GM21576 (cell line): Measurements from ENCODE around the gene RAB8B.

Experiments
- ATAC-seq: cut with Tn5 transposase; IDR thresholded peaks from one replicate; pipeline ENCODE4 v1.9.1; 2021; ENCODE audit warnings: mild to moderate bottlenecking, moderate library complexity; ENCODE audit not compliant: unreplicated experiment

RAB8B gene

DNA sequence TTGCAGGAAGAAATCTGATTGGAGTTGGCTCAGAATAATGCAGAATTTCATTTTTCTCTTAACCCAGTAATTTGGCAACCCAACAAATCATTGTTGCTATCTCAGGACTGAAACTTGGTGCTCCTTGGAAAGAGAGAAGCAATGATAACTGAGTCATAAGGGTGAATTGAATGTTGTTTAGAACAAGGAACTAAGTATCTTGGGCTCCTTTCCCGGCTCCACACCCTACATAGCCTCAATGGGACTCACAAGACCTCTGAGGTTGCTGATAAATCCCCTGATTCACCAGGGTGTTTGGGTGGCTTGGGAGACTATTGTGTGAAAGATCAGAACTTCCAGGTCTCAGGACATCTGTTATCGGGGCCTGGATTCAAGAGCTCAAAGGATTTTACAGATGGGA, 7.8 kb upstream of the RAB8B start:
- ATAC-seq = no peak

DNA sequence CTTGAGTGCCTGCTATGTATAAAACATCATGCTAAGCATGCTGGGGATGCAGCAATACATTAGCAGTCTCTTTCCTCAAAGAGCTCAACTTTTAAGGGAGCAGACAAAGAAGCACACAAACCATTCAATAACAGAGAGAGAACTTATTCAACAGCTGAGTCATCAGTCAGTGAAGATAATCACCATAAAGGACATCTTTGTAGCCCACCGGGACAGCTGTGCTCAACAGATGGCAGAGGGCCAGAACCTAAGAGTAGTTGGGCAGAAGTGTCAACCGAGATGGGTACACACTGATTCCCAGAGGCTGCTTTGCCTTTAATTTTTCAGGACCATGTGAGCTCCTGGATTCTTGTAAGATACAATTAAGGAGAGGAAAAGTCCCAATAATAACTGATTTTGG, 4.2 kb upstream of the RAB8B start:
- ATAC-seq = no peak

DNA sequence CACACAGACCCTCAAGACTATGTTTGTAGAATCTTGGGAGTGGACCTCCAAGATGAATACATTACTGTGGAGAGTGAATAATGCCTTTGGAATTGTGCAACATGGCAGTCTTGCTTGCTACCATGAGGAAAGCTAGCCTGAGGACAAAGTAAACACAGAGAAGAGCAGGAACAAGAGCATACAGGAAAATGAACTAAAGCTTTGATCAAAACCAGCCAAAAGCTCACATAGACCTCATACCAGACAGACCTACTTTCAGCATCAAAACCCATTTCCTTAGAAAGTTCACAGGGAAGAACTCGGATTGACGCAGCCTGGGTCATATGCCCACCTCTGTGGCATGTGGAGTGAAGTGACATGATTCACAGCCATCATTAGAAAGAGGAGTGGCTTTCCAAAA, 3.3 kb upstream of the RAB8B start:
- no peak for ATAC-seq

DNA sequence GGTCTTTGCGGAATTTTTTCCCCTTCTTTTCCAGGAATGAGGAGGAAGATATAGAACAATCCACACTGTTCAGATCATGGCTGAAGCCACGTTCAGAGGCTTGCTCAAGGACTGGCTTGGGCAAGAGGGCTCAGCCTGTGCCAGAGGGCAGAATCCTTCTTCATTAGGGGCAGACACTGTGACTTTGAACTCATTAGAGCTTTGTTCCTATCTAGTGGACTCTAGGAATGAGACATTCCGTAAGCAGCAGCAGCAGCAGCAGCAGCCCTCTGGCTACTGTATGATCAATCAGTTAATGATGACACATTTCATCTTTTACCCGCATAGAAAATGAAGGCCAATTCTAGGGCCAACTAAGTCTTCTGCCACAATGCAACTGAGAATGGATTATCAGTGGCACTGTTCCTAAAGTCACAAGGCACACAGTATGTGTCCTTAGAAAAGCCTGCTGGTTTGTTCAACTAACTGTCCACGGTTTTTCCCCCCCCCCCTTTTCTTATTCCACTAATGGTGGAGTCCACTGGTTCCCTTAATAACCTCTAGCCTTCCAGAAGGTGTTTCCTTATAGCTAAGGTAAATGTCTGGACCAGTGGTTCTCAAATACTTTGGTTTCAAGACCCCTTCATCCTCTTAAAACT, 1.7 kb upstream of the RAB8B start:
- ATAC-seq = no peak

DNA sequence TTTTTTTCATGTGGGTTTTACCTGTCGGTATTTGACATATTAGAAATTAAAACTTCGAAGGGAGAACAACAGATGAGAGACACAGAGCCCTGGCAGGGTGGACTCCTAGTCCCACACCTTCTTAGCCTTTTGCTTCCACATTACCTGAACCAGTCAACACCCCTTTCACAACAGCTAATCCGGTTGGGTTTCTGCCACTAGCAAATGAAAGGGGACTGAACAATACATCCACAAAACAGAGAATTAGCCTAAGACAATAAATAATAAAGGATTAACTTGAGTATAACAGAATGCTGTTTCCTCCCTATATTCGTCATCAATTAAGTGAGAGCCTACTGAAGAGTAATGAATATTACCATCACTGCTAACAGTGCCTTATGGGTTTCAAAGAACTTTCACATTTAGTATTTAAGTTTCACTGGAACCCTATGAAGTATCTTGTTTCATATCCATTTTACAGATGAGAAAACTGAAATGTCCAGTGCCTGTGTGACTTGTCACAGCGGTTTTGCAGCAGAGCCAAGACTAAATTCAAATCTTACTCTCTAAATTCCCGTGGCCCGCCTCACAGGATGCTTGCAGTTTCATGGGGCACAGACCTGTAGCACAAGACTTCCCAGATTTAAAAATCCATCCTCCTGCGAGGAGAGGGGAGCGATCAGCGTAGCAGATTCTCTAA, 1.0 kb upstream of the RAB8B start:
- no peak for ATAC-seq

DNA sequence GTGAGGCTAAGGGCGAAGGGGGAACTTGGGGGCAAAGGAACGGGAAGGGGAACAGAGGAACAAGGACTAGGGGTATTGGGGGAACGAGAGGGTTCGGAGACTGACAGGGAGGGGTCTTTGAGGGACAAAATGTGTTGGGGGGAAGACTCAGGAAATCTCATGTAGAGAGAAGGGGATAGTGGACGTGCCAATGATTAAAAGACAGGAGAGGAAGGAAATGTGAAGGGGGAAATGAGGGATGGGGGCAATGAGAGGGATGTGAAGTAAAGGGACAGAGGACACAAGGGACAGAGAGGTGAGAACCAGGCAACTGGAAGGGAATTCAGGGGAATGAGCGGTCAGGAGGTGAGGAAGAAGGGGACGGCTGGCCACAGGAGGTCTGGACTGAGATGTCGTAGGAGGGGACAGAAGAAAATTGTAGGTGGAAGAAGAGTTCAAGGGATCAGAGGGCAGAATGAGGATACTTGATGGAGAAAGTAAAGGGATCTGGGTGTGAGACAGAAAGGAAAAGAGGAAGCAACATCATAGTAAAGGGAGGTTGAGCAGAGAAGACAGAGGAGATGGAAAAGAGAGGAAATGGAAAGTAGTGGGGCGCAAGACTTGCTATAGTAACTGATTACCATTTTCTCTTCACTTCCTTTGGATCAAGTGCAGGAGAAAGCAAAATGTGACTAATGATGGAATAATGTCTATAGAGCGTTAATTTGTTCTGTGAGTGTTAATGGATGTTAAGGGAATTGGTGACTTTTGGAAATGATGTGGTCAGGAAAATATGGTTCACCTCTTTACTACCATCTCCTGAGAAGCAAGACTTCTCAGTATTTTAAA, 749 bp downstream of the RAB8B start:
- ATAC-seq = no peak

DNA sequence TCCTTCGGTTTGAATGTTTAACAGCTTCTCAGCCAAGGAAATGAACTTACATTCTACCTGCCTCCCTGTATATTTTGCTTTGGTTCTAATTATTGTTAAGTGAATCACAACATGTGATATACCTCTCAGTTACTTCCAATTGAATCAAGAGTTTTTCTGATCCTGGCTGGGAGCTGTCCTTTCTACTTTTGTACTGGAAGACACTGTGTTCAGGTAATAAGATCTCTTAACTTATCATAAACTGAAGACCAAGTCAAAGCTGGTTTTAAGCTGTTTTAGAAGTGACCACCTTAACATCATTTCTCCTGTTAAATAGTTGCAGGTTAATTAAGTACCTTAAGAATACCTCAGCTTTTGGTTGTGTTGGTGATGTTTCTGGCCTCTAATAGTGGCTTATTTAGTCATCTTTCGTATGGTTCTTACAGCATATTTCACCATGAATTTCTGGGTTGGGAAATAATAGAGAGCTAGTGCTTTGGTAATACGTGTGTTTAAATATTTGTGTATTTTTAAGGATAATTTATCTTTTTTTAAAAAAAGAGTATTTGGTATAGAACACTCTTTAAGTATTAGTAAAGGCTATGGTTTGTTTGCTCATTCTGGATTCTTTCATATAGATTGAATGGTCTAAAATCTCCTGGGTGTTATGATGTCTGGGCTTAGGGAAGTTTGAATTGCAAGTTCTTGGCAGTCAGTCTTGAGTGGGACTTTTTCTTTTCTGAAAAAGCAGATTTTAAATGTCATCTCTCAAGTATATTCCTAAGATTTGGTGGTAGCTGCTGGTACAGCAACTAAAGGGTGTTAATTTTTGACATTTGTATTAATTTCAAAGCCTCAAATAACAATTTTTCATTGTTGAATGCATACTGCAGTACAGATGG, 1.6 kb downstream of the RAB8B start:
- no peak for ATAC-seq

DNA sequence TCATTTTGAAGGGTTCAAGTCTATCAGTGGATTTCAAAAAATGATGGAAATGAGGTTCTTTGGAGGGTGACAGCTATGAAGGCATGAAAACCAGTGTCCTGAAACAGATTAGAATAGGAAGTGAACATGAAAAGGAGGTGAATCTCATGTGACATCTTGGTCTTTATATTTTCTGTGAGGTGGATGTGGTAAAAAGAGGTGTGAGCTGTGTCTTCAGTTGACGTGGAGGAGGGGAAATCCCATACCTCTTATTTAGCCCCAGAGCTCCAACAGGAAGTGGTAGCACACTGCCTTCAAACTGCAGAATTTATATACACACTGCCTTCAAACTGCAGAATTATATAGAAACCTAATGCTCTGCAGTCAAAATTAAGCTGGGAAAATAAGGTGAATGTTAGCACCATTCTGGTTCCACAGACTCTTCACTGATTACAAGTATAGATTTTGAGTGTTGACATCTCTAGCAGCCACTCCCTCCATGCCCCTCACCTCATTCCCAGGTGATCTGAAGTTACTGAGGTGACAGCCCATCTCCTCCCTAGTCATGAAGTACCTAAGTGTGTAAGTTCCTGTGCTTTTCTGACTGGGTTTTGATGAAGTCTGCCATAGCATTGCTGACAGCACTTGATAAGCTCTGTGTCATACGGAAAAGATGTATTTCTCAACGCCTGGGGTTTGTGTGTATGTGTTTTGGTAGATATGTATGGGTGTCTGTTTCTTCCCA, 2.7 kb downstream of the RAB8B start:
- peak; percentile 41 for ATAC-seq

DNA sequence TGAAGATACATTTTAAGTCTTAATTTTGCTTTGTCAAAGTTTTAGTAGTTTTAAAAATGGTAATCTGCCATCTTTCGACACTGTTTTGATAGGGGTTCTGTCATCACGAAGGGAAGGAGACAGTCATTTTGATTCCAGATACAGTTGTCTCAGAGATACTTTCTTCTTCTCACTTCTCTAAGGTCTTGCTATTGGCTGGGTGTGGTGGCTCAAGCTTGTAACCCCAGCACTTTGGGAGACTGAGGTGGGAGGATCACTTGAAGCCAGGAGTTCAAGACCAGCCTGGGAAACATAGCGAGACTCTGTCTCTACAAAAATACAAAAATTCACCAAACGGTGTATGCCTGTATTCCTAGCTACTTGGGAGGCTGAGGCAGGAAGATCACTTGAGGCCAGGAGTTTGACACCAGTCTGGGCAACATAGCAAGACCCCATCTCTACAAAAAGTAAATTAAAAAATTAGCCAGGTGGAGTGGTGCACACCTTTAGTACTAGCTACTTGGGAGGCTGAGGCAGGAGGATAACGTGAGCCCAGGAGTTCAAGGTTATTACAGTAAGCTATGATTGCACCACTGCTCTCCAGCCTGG, 3.3 kb downstream of the RAB8B start:
- ATAC-seq = no peak

DNA sequence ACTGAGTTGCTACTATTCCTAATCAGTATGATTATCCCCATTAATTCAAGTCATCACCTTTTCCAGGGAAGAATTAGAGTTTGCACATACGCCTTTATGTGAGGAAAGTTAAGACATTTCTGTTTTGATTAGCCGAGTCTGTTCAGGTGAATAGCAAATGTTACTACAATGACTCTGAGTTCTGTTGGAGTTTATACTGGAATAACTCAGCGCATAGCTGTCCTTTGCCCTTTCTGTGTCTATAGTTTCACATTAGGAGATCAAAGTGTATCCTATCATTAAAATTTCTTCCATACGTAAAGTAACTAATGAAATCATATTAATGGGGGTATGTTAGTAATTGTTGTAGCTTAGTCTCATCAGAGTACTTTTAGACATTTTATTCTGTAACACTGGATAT, 4.9 kb downstream of the RAB8B start:
- ATAC-seq = no peak

DNA sequence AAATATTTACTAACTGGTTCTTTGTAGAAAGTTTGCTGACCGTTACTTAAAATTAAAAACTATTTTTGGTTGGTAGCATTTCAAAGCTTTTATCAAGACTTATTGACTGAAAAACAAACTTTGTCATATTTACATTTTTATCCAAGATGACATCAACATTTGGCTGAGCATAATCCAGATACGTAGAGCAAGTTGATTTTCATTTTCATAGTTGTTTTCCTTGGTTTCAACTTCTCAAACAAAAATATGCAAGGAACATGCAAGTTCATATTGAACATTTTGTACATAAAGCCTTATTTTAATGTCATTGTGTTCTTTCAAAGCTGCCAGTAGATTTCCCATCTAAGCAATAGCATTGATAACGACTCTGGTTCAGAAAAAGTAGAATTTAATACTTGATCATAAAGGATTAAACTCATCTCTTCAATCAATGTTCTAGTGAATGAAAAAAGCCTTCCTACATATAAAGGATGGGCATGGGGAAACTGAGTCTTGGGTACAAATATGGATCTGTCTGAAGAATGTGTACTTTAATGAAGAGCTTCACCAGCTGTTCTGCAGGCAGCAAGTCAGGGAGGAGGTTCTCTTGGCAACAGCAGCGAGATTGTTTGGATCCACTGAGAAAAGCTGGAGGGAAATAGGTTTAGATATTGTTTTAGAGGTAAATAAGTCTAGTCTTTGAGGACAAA, 5.6 kb downstream of the RAB8B start:
- ATAC-seq = no peak

DNA sequence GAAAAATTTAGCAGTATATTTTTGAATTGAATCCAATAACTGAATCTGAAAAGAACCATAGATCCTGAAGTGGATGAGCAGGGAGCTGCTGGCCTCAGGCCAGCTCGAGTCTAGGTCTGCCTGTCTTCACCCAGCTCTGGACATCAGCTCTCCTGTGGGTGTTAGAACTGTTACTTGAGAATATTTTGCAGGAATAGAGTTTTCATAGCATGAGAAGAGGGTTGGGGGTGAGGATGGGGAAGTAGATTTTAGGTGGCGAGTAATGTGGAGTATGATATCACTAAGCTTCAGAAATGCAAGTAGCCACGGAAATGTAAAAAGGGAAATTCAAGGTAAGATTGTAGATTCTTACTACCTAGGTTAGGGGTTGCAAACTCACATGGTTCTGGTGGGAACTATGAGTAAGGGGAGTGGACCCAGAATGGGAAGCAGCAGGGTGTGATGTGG, 6.2 kb downstream of the RAB8B start:
- ATAC-seq = no peak

DNA sequence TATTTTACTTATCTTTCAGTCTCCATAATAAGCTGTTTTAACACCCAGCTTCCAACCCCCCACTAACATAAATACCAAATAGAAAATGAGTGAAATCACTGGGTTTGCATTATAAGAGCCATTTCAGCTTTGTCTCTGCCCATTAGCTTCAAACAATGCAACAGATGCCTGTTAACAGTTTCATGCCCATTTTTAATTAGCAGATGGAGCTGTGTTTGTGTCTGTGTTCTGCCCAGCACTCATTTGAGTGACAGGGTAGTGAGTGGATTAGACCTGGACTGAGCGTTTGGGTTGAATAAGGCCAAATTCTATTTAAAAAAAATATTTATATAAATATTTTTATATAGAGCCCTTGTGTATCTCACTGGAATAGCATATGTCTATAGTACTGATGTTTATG, 7.4 kb downstream of the RAB8B start:
- ATAC-seq = no peak

DNA sequence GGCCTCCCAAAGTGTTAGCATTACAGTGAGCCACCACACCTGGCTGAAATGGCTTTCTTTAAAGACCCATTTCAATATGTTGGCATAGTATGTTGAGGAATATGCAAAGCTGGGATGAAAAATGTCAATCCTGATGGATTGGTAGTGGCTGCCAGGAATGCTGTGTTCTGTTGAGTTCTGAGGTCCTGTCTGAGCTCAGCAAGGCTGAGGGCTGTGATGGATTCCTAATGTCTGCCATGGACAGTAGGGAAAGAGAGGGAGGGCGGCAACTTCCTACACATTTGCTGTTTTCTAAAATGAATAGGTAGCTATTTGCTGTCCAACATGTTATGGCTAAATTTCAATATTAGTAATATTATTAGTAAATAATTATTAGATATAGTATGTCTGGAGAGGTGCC, 8.2 kb downstream of the RAB8B start:
- ATAC-seq = no peak

DNA sequence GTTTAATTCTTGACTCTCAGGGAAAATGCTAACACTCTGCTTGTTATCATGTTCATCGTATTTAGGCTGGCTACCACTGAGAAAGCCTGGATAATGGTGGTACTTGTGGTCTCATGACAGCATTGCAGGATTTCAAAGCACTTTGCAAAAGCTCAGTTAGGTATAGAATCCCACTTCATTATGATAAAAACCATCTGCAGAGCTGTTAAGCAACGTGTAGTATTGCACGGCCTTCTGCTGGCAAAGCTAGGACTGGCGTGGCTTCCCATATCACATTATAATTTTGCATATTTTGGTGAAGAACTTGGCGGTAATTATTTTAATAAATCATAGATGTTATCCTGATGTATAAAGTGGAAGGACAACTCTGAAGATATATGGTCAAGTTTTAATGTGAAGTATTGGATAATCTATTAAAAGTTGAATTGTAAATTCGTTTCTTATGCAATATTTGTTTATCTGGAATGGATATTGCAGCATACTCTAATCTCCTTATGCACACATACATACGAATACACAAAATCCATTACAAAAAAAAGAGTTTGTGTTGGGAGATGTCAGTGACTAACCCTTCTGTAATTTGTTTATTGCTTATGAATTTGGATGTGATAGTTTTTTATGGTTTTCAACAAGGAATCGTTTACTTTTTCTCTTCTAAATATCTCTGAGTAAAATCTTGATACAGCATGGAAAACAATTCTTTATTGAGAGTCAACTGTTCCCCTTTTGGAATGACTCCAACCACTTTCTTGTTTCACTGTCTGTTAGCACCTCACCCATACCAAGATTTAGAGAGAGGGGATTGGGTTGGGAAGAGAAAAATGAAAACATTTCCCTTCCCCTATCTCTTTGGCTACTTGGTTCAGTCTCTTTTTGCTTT, 9.2 kb downstream of the RAB8B start:
- ATAC-seq = no peak

DNA sequence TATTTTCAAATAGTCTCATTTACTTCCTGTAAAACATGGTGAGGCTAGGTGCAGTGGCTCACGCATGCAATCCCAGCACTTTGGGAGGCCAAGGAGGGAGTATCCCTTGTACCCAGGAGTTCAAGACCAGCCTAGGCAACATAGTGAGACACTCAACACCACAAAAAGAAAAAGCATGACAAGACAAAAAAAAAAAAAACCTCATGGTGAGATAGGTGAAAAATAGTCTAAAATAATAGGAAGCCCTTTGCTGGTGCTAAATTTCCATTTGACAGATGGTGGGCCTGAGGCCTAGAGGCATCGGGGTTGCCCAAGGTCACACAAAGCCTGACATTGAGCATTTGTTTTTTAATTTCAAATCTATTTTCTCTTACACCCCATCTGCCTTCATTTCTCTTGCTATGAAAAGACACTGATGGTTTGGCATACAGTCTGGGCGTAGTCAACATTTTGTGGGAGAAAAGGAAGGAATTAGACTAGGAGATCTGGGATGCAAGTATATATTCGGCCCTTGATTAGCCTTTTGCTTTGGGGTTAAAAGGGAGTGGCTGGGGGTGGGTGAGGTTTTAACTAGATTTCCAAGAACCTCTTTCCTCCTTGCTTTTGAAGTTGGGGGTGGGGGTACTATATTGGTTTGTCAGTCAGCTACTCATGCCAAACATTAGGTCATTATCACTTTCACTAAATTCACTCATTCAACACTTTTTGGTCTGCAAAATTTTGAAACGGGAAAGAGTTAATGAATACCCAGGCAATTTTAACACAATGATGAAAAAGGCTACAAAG, 11.3 kb downstream of the RAB8B start:
- no peak for ATAC-seq

DNA sequence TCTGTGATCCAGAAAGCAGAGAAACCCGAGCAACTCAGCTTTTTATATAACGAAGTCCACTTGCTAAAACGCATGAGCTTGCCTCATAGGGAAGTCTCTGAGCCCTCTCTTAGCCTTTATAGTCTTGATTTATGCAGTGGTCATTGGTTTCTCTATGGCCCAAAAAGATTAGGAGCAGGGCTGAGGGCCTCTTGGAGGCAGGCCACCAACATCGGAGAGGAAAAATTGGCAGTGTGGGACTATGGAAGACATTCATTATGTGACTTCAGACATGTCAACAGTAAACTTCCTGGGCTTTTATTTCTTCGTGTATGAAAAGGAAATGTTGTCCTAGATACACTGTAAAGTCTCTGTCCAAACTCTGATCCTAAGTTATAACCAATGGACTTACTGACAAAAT, 13.5 kb downstream of the RAB8B start:
- no peak for ATAC-seq
